GM13977 (cell line): Measurements from ENCODE around the gene KIF1B.
"Not testable (repeated sequence)": the region's sequence is repeated elsewhere in the genome, so short reads cannot be mapped to it uniquely, and the experiment has no call there.

Source experiments
- DNase-seq: peaks from one replicate; pipeline ENCODE4 v3.0.0; 2012; ENCODE audit warnings: low spot score
- CTCF ChIP-seq: IDR thresholded peaks from 2 replicates; pipeline ENCODE4 v1.5.1; 2012; ENCODE audit warnings: mild to moderate bottlenecking, control low read depth; ENCODE audit not compliant: insufficient read depth; ENCODE audit errors: extremely low read depth, missing control alignments
- in situ Hi-C: fragments of 300-500 bp; cut with MboI; formaldehyde crosslinking; loops from one replicate; pipeline ENCODE4 v1.12.0; 2022; ENCODE audit warnings: low sequenced_read_pairs, low pct_unique_long_range_greater_than_20kb, mixed read lengths, inconsistent platforms; ENCODE audit not compliant: unreplicated experiment

The KIF1B gene

GRCh38 chr1:10401281-10401680 lies 190.9 kb downstream of the KIF1B start:
- TF ChIP-seq CTCF, result no peak
- in situ Hi-C loops, result no loop called here
- DNase-seq, result no peak

GRCh38 chr1:10402729-10403274 lies 192.4 kb downstream of the KIF1B start:
- in situ Hi-C loops, result no loop called here

GRCh38 chr1:10407201-10407600 lies 196.8 kb downstream of the KIF1B start:
- no peak for DNase-seq
- no peak for TF ChIP-seq CTCF
- in situ Hi-C loops, result no loop called here

More at GRCh38 chr1:10402729-10403274, 192.4 kb downstream of the KIF1B start:
- no peak for TF ChIP-seq CTCF
- DNase-seq, result no peak

GRCh38 chr1:10415211-10415930 lies 205.0 kb downstream of the KIF1B start:
- no peak for TF ChIP-seq CTCF
- in situ Hi-C loops, result no loop called here
- DNase-seq, result no peak

GRCh38 chr1:10415967-10416366 lies 205.6 kb downstream of the KIF1B start:
- in situ Hi-C loops, result not testable (repeated sequence)

GRCh38 chr1:10418741-10419140 lies 208.4 kb downstream of the KIF1B start:
- in situ Hi-C loops, DNase-seq: not testable (repeated sequence)

More at GRCh38 chr1:10415967-10416366, 205.6 kb downstream of the KIF1B start:
- not testable (repeated sequence) for DNase-seq

- in situ Hi-C loops, result no loop called here
- TF ChIP-seq CTCF, result no peak
- no peak for DNase-seq
These were observed 209.0 kb downstream of the KIF1B start for GRCh38 chr1:10419351-10419750.
